AG09319 (cell line): ENCODE data around the gene MTHFD1L.

Source experiments
- DNase-seq: peaks from one replicate; pipeline ENCODE4 v3.0.0-alpha.2; 2010; ENCODE audit warnings: low read depth; ENCODE audit errors: extremely low read depth
- CTCF ChIP-seq: IDR thresholded peaks from 2 replicates; pipeline ENCODE4 v1.5.1; 2011; ENCODE audit warnings: low read depth, mild to moderate bottlenecking, inconsistent platforms, low read length, moderate library complexity

The MTHFD1L gene

GRCh38 chr6:150881911-150882481, 16.5 kb downstream of the MTHFD1L start:
- DNase-seq, result peak; percentile 90
- no peak for TF ChIP-seq CTCF

GRCh38 chr6:150883521-150883920, 18.0 kb downstream of the MTHFD1L start:
- no peak for DNase-seq
- no peak for TF ChIP-seq CTCF

- no peak for DNase-seq
- TF ChIP-seq CTCF, result no peak
These were observed 20.7 kb downstream of the MTHFD1L start for GRCh38 chr6:150886155-150886554.

- DNase-seq, result no peak
- no peak for TF ChIP-seq CTCF
These were observed 22.6 kb downstream of the MTHFD1L start for GRCh38 chr6:150887978-150888563.

- TF ChIP-seq CTCF, result no peak
- no peak for DNase-seq
These were observed 24.8 kb downstream of the MTHFD1L start for GRCh38 chr6:150890346-150890745.

- peak; percentile 64 for DNase-seq
- TF ChIP-seq CTCF, result peak; percentile 78
These were observed 26.5 kb downstream of the MTHFD1L start for GRCh38 chr6:150891888-150892485.

GRCh38 chr6:150894191-150894744, 28.8 kb downstream of the MTHFD1L start:
- DNase-seq, result no peak
- TF ChIP-seq CTCF, result no peak
